ENCODE data around the gene LSM6.

The LSM6 gene

GRCh38 chr4:146186041-146186440, 10.5 kb downstream of the LSM6 start:
- TF ChIP-seq ISL1 (CRISPR knock-in tag; IDR thresholded peaks at IDR 0.05) (no peak), TSHZ2 (CRISPR knock-in tag; IDR thresholded peaks at IDR 0.05) (no peak), PATZ1 (CRISPR knock-in tag; IDR thresholded peaks at IDR 0.05; ENCODE audit: borderline replicate concordance) (no peak), CSRNP3 (CRISPR knock-in tag; IDR thresholded peaks at IDR 0.05) (no peak), ARNTL (CRISPR knock-in tag; IDR thresholded peaks at IDR 0.05; ENCODE audit: borderline replicate concordance, low read depth) (no peak), ZFP3 (CRISPR knock-in tag; IDR thresholded peaks at IDR 0.05) (no peak), BACH2 (CRISPR knock-in tag; IDR thresholded peaks at IDR 0.05; ENCODE audit: borderline replicate concordance) (no peak), CREB5 (CRISPR knock-in tag; IDR thresholded peaks at IDR 0.05; ENCODE audit: low read depth) (no peak)
- ATAC-seq: no peak

GRCh38 chr4:146186596-146186995, 11.1 kb downstream of the LSM6 start:
- TF ChIP-seq CREB5 (CRISPR knock-in tag; IDR thresholded peaks at IDR 0.05; ENCODE audit: low read depth) (no peak), ZFP3 (CRISPR knock-in tag; IDR thresholded peaks at IDR 0.05) (no peak), ZFP30 (CRISPR knock-in tag; IDR thresholded peaks at IDR 0.05) (no peak), POU6F1 (CRISPR knock-in tag; IDR thresholded peaks at IDR 0.05; ENCODE audit: borderline replicate concordance, low read depth) (no peak), ISL1 (CRISPR knock-in tag; IDR thresholded peaks at IDR 0.05) (no peak), RARB (CRISPR knock-in tag; IDR thresholded peaks at IDR 0.05) (no peak)
- ATAC-seq: no peak

- TF ChIP-seq PPARA (CRISPR knock-in tag; IDR thresholded peaks at IDR 0.05; ENCODE audit: borderline replicate concordance) (no peak), ZNF565 (CRISPR knock-in tag; conservative IDR thresholded peaks at IDR 0.05; ENCODE audit: low read depth) (no peak), POU6F1 (CRISPR knock-in tag; IDR thresholded peaks at IDR 0.05; ENCODE audit: borderline replicate concordance, low read depth) (no peak), ZC3H10 (CRISPR knock-in tag; IDR thresholded peaks at IDR 0.05) (no peak), GLIS3 (CRISPR knock-in tag; IDR thresholded peaks at IDR 0.05) (no peak), CSRNP3 (CRISPR knock-in tag; IDR thresholded peaks at IDR 0.05) (no peak), ESRRG (CRISPR knock-in tag; IDR thresholded peaks at IDR 0.05) (no peak), RARB (CRISPR knock-in tag; IDR thresholded peaks at IDR 0.05) (no peak)
- no peak for ATAC-seq
Observed at GRCh38 chr4:146190456-146190855, 14.9 kb downstream of the LSM6 start.
